ENCODE results near the gene CCDC71.

The CCDC71 gene

DNA sequence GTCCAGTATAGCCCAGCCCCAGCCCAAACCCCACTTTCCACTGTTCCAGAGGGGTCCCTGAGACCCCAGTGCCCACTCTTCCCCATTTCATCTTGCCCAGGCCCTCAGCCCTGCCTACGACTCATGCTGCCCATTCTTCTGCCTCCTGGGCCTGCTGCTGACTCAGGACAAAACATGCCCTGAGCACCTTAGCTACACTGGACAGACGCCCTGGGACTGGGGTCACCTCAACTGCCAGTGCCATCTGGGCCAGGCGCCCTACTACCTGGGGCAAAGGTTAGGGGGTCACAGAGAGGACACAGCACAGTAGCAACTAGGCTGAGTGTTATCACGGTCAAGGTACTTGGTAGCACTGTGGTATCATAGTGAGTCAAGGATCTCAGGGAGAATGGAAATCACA is 30.6 kb downstream of the CCDC71 start:
- ChIA-PET CTCF (no interaction called here), POLR2A (interaction anchor here (0.6 to 1.0 kb wide), 2 partner anchors 15 to 128 kb away, joined by 3 to 4 read pairs; partner anchors contain the start of genes USP19 and WDR6)
- TF ChIP-seq NFRKB (IDR thresholded peaks at IDR 0.05) (no peak), L3MBTL2 (conservative IDR thresholded peaks at IDR 0.05) (no peak), FOXM1 (IDR thresholded peaks at IDR 0.05; ENCODE audit: borderline replicate concordance) (no peak), LEF1 (IDR thresholded peaks at IDR 0.05; ENCODE audit: borderline replicate concordance) (no peak), HDGF (IDR thresholded peaks at IDR 0.05; ENCODE audit: borderline replicate concordance) (no peak), BHLHE40 (IDR thresholded peaks at IDR 0.05; ENCODE audit: borderline replicate concordance) (no peak), SUZ12 (IDR thresholded peaks at IDR 0.05) (no peak), ELF4 (IDR thresholded peaks at IDR 0.05) (no peak), FOXA1 (IDR thresholded peaks at IDR 0.05) (no peak), SP1 (IDR thresholded peaks at IDR 0.05) (no peak)
- TF ChIP-seq, protein P1, sequence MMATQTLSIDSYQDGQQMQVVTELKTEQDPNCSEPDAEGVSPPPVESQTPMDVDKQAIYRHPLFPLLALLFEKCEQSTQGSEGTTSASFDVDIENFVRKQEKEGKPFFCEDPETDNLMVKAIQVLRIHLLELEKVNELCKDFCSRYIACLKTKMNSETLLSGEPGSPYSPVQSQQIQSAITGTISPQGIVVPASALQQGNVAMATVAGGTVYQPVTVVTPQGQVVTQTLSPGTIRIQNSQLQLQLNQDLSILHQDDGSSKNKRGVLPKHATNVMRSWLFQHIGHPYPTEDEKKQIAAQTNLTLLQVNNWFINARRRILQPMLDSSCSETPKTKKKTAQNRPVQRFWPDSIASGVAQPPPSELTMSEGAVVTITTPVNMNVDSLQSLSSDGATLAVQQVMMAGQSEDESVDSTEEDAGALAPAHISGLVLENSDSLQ (IDR thresholded peaks at IDR 0.05): no peak

DNA sequence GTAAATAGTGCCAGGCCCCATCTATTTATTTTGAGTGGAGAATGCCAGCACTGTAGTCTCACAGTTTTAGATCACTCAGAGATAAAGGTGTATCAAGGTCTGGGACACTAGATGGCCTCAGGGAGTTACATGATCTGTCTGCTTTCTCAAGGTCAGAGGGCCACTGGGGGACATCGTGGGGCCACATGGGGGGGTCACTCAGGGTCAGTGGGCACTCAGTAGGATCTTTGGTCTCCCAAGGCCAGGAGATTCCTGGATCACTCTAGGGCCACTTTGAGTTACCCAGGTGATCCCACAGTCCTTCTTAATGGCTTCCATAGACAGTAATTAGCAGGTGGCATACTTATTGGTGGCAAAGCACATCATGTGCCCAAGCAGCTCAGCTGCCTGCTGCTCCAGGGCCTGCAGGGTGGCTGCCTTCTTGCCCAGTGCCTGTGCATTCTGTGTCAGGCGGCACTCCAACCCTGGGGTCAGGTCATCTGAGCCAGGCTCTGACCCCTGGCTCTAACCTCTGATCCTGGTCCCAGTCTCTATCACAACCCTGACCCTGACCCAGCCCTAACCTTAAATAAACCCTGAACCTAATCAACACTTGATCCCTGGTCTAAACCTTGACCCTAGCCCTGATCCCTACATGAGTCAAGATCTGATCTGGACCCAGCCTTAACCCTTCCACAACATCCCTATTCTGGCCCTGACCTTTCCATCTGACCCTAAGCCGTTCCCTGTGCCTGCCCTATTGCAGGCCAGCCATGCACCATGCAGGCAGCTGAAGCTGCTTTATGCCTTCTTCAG is 31.5 kb downstream of the CCDC71 start:
- POLR2A ChIA-PET: interaction anchor here (1.6 to 5.2 kb wide), 2 partner anchors 14 to 113 kb away, joined by 4 to 66 read pairs; partner anchors contain the start of genes NDUFAF3 and USP19
- TF ChIP-seq HDGF (IDR thresholded peaks at IDR 0.05; ENCODE audit: borderline replicate concordance) (no peak), NFRKB (IDR thresholded peaks at IDR 0.05) (no peak), FOXM1 (IDR thresholded peaks at IDR 0.05; ENCODE audit: borderline replicate concordance) (no peak), ELF4 (IDR thresholded peaks at IDR 0.05) (no peak), ZNF384 (IDR thresholded peaks at IDR 0.05) (no peak), CTBP1 (IDR thresholded peaks at IDR 0.05; ENCODE audit: borderline replicate concordance) (no peak), SP1 (IDR thresholded peaks at IDR 0.05) (no peak), LEF1 (IDR thresholded peaks at IDR 0.05; ENCODE audit: borderline replicate concordance) (no peak), L3MBTL2 (conservative IDR thresholded peaks at IDR 0.05) (no peak), SUZ12 (IDR thresholded peaks at IDR 0.05) (no peak), TARDBP (IDR thresholded peaks at IDR 0.05) (no peak)
- TF ChIP-seq, protein P1 (IDR thresholded peaks at IDR 0.05): no peak
- CTCF ChIA-PET: no interaction called here
- no peak for DNase-seq (ENCODE audit: extremely low spot score)

More for the DNA sequence above, 30.6 kb downstream of the CCDC71 start:
- DNase-seq (ENCODE audit: extremely low spot score): no peak

DNA sequence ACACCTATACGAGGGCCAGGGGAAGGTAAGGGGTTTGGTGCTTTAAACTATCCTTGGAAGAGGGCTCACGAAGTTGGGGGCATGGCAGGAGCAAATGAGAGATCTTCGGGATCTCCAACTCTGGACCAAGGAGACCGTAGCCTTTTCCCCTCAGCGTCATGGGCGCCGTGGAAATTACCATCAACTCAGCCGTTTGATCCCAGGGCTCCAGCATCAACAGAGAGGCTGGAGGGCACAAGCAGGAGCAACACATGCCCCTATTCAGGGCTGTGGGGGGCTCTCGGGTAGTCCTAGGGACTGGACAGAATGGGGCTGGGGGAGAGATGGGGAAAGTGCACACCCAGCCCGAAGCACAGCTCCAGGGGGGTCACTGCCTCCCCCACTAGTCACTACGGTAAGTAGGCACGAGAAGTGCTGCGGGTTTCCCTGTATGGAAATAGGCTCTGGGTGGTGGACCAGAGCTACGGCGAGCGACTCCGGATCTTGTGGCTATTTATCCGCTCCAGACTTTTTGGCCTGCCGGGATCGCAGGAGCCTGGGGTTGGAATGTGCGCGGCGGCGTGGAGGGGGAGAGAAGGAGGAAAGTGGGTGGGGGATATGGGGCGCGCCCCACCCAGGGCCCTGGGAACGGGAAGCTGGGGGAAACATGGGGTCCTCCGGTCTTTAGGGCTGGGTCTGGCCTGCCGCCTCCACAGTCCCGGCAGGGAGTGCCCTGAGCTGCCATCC is 32.7 kb downstream of the CCDC71 start:
- peak; percentile 86 for DNase-seq (ENCODE audit: extremely low spot score)
- ChIA-PET POLR2A (interaction anchor here (0.8 to 5.2 kb wide), 10 partner anchors 11 to 206 kb away, joined by 3 to 66 read pairs (median 4); partner anchors contain the start of genes NDUFAF3, QARS1, QRICH1 and USP19), CTCF (interaction anchor here (0.5 to 1.2 kb wide), 3 partner anchors 25 to 38 kb away, joined by 3 read pairs; partner anchors contain the start of gene QARS1)
- no peak for TF ChIP-seq HDGF (IDR thresholded peaks at IDR 0.05; ENCODE audit: borderline replicate concordance)
- TF ChIP-seq BHLHE40 (IDR thresholded peaks at IDR 0.05; ENCODE audit: borderline replicate concordance): no peak

DNA sequence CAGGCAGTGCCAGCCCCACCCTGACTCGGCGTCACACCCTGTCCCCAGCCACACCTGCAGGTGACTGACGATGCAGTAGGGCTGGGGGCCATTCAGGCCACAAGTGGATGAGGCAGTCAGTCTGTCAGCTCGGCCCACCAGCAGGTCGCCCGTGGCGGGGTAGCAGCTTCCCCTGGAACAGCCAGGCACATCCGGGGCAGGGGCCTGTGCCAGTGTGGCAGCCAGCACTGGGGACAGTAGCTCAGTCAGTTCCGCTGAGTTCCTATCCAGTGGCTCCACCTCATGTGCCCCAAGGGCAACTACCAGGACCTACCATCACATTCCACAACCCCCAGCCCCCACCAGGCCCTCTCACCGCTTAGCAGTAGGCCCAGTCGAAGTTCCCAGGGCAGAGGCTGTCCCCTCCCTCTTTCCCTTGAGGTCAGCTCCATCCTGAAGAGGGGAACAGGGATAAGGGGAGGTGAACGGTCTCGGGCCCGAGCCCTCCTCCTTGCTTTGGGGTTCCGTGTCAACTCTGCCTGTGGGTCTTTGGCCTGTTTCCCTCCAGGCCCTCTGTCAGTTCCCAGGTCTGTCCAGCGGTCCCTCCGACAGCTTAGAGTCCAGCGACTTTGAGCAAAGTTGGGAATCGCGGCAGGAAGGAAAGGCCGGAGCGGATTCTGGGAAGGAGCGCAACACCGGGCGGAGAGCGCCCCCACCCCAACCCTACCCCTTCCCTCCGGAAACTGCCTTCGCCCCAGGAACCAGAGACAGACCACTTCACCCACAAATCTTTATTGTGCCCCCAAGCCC is 33.5 kb downstream of the CCDC71 start, which contains the start of gene LAMB2:
Gene LAMB2, minus strand, starts transcription at position 614 of the 789 bp plus-strand sequence. Its CDS starts 183 bp downstream, at position 431.
- ChIA-PET POLR2A (interaction anchor here (0.7 to 5.2 kb wide), 14 partner anchors 8 to 297 kb away, joined by 3 to 66 read pairs (median 4); partner anchors contain the start of genes IMPDH2, NDUFAF3, NICN1 and QARS1), CTCF (interaction anchor here (0.5 to 1.2 kb wide), 6 partner anchors 26 to 182 kb away, joined by 3 to 6 read pairs (median 3); partner anchors contain the start of genes NDUFAF3 and QARS1)
- DNase-seq (ENCODE audit: extremely low spot score): peak; percentile 76
- TF ChIP-seq ZNF384 (IDR thresholded peaks at IDR 0.05) (no peak), NFRKB (IDR thresholded peaks at IDR 0.05) (no peak), SUZ12 (IDR thresholded peaks at IDR 0.05) (no peak), CTBP1 (IDR thresholded peaks at IDR 0.05; ENCODE audit: borderline replicate concordance) (no peak), L3MBTL2 (conservative IDR thresholded peaks at IDR 0.05) (no peak), LEF1 (IDR thresholded peaks at IDR 0.05; ENCODE audit: borderline replicate concordance) (no peak), FOXM1 (IDR thresholded peaks at IDR 0.05; ENCODE audit: borderline replicate concordance) (peak; percentile 44; the same call in 1 of the 2 replicates)
- TF ChIP-seq, protein P1 (IDR thresholded peaks at IDR 0.05): no peak

DNA sequence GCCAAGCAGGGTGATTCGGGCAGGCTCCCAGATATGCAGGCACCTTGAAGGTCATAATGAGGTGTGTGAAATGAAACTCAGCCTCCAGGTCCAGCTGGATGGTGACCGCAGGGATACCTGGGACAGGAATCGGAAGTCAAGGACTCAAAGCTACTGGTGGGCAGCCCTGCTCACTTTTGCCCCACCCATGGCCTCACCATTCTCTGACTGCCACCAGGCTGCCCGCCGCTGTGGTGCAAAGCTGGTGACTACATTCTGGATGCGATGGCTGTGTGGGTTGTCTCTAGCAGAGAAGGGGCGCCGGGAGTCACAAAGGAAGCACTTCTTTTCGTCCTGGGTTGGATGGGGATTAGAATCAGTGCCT is 34.1 kb downstream of the CCDC71 start:
- ChIA-PET POLR2A (interaction anchor here (0.7 to 5.2 kb wide), 11 partner anchors 7 to 297 kb away, joined by 3 to 66 read pairs (median 4); partner anchors contain the start of genes IMPDH2, NICN1, QRICH1 and USP19), CTCF (interaction anchor here (0.5 to 0.9 kb wide), 3 partner anchors 37 to 150 kb away, joined by 3 to 6 read pairs (median 4); partner anchors contain the start of gene NDUFAF3)
- no peak for TF ChIP-seq TARDBP (IDR thresholded peaks at IDR 0.05)
- TF ChIP-seq ELF4 (IDR thresholded peaks at IDR 0.05): no peak
- TF ChIP-seq HDGF (IDR thresholded peaks at IDR 0.05; ENCODE audit: borderline replicate concordance): no peak
- TF ChIP-seq, protein P1 (IDR thresholded peaks at IDR 0.05): no peak
- no peak for TF ChIP-seq FOXK2 (IDR thresholded peaks at IDR 0.05)
- TF ChIP-seq LEF1 (IDR thresholded peaks at IDR 0.05; ENCODE audit: borderline replicate concordance): no peak
- TF ChIP-seq BHLHE40 (IDR thresholded peaks at IDR 0.05; ENCODE audit: borderline replicate concordance): no peak
- no peak for TF ChIP-seq SP1 (IDR thresholded peaks at IDR 0.05)
- no peak for TF ChIP-seq SUZ12 (IDR thresholded peaks at IDR 0.05)
- TF ChIP-seq ARNT (IDR thresholded peaks at IDR 0.05): no peak
- no peak for TF ChIP-seq ZNF384 (IDR thresholded peaks at IDR 0.05)
- TF ChIP-seq CTBP1 (IDR thresholded peaks at IDR 0.05; ENCODE audit: borderline replicate concordance): no peak
- TF ChIP-seq FOXA1 (IDR thresholded peaks at IDR 0.05): no peak
- TF ChIP-seq NFRKB (IDR thresholded peaks at IDR 0.05): no peak
- TF ChIP-seq L3MBTL2 (conservative IDR thresholded peaks at IDR 0.05): no peak
- no peak for TF ChIP-seq FOXM1 (IDR thresholded peaks at IDR 0.05; ENCODE audit: borderline replicate concordance)
- DNase-seq (ENCODE audit: extremely low spot score): no peak

Measured in HEK293T (cell line).